HepG2 (cell line): ENCODE data around the gene KIF3A. TPM values are rescaled to one million over a fixed set of nuclear protein-coding genes. Genes with fewer than 3 reads are reported as not detected.

Experiments used
- AGO1 ChIP-seq: fragments of 200-400 bp; formaldehyde crosslinking; IDR thresholded peaks from 2 replicates; pipeline ENCODE4 v1.6.1; 2017; ENCODE audit warnings: mild to moderate bottlenecking, low read depth, low read length, moderate library complexity; ENCODE audit not compliant: poor library complexity, severe bottlenecking
- ARNT ChIP-seq: fragments of 450-650 bp; IDR thresholded peaks from 2 replicates; pipeline ENCODE4 v1.6.1; 2017
- BRD4 ChIP-seq: sonication (generic); formaldehyde crosslinking; IDR thresholded peaks from 2 replicates; pipeline ENCODE4 v1.4.0; 2020; ENCODE audit warnings: missing genetic modification reagents
- CBX1 ChIP-seq: IDR thresholded peaks from one replicate; pipeline ENCODE4 v1.6.1; 2016; ENCODE audit warnings: antibody characterized with exemption, low read depth
- CCDC6 ChIP-seq: sonication (generic); formaldehyde crosslinking; IDR thresholded peaks from 2 replicates; pipeline ENCODE4 v1.8.1; 2022; ENCODE audit warnings: mild to moderate bottlenecking, missing genetic modification reagents, moderate library complexity
- CERS6 ChIP-seq: sonication (generic); formaldehyde crosslinking; IDR thresholded peaks from 2 replicates; pipeline ENCODE4 v1.5.0; 2020; ENCODE audit warnings: missing genetic modification reagents
- ETS1 ChIP-seq: sonication (generic); formaldehyde crosslinking; IDR thresholded peaks from 2 replicates; pipeline ENCODE4 v1.4.0; 2020; ENCODE audit warnings: missing genetic modification reagents
- FOSL2 ChIP-seq: sonication (generic); formaldehyde crosslinking; IDR thresholded peaks from 2 replicates; pipeline ENCODE4 v1.4.0; 2020; ENCODE audit warnings: missing genetic modification reagents
- HNRNPL ChIP-seq: fragments of 200-400 bp; formaldehyde crosslinking; IDR thresholded peaks from 2 replicates; pipeline ENCODE4 v1.6.1; 2017; ENCODE audit warnings: mild to moderate bottlenecking, low read depth, low read length
- MAF1 ChIP-seq: sonication (generic); formaldehyde crosslinking; IDR thresholded peaks from 2 replicates; pipeline ENCODE4 v1.5.0; 2020; ENCODE audit warnings: missing genetic modification reagents, borderline replicate concordance
- MAFK ChIP-seq, 2 experiments: IDR thresholded peaks in 1 of 2; conservative IDR thresholded peaks in 1 of 2; 2 replicates each; pipeline ENCODE4 v1.6.1; 2011; ENCODE audit warnings: improper control_type of control experiment in 2 of 2, low read length in 2 of 2
- MED13 ChIP-seq: sonication (generic); formaldehyde crosslinking; IDR thresholded peaks from 2 replicates; pipeline ENCODE4 v1.5.0; 2020; ENCODE audit warnings: missing genetic modification reagents
- MLXIP ChIP-seq: sonication (generic); formaldehyde crosslinking; IDR thresholded peaks from 2 replicates; pipeline ENCODE4 v1.9.0; 2021; ENCODE audit warnings: missing genetic modification reagents, borderline replicate concordance
- SIN3B ChIP-seq: fragments of 150-350 bp; IDR thresholded peaks from 2 replicates; pipeline ENCODE4 v1.6.1; 2014; ENCODE audit warnings: low read length
- SOX6 ChIP-seq, 2 experiments: fragments of 450-650 bp in 1 of 2; sonication (generic) in 1 of 2; formaldehyde crosslinking in 1 of 2; IDR thresholded peaks; 2 replicates each; pipeline versions ENCODE4 v1.4.0 to v1.6.1; 2017 to 2020; ENCODE audit warnings: antibody characterized with exemption in 1 of 2, mild to moderate bottlenecking in 1 of 2, missing genetic modification reagents in 1 of 2
- SP2 ChIP-seq: sonication (generic); formaldehyde crosslinking; IDR thresholded peaks from 2 replicates; pipeline ENCODE4 v1.5.1; 2020; ENCODE audit warnings: mild to moderate bottlenecking, missing genetic modification reagents
- SPEN ChIP-seq: sonication (generic); formaldehyde crosslinking; IDR thresholded peaks from 2 replicates; pipeline ENCODE4 v1.5.1; 2020; ENCODE audit warnings: low read depth, mild to moderate bottlenecking, missing genetic modification reagents
- SRY ChIP-seq: sonication (generic); formaldehyde crosslinking; IDR thresholded peaks from 2 replicates; pipeline ENCODE4 v1.8.0; 2022; ENCODE audit warnings: mild to moderate bottlenecking, missing genetic modification reagents
- TGIF2 ChIP-seq: IDR thresholded peaks from 2 replicates; pipeline ENCODE4 v1.6.1; 2016; ENCODE audit warnings: control low read depth, missing compliant biosample characterization
- ZFP82 ChIP-seq: sonication (generic); formaldehyde crosslinking; IDR thresholded peaks from 2 replicates; pipeline ENCODE4 v1.5.1; 2020; ENCODE audit warnings: mild to moderate bottlenecking, missing genetic modification reagents, borderline replicate concordance
- ZKSCAN8 ChIP-seq: IDR thresholded peaks from 2 replicates; pipeline ENCODE4 v1.6.1; 2016; ENCODE audit warnings: borderline replicate concordance, missing genetic modification reagents, missing compliant biosample characterization
- ZNF274 ChIP-seq: sonication (generic); formaldehyde crosslinking; IDR thresholded peaks from 2 replicates; pipeline ENCODE4 v1.5.1; 2020; ENCODE audit warnings: mild to moderate bottlenecking, missing genetic modification reagents
- ZNF282 ChIP-seq: fragments of 450-650 bp; IDR thresholded peaks from 2 replicates; pipeline ENCODE4 v1.6.1; 2018; ENCODE audit not compliant: partially characterized antibody
- ZNF460 ChIP-seq: sonication (generic); formaldehyde crosslinking; IDR thresholded peaks from 2 replicates; pipeline ENCODE4 v1.5.1; 2020; ENCODE audit warnings: missing genetic modification reagents, mild to moderate bottlenecking, borderline replicate concordance
- ZNF468 ChIP-seq: sonication (generic); formaldehyde crosslinking; IDR thresholded peaks from 2 replicates; pipeline ENCODE4 v1.8.0; 2022; ENCODE audit warnings: mild to moderate bottlenecking, moderate library complexity, missing genetic modification reagents
- ZNF790 ChIP-seq: sonication (generic); formaldehyde crosslinking; IDR thresholded peaks from 2 replicates; pipeline ENCODE4 v1.8.0; 2022; ENCODE audit warnings: missing genetic modification reagents, mild to moderate bottlenecking, borderline replicate concordance
- ZZZ3 ChIP-seq: sonication (generic); formaldehyde crosslinking; IDR thresholded peaks from 2 replicates; pipeline ENCODE4 v1.4.0; 2020; ENCODE audit warnings: missing genetic modification reagents, mild to moderate bottlenecking, borderline replicate concordance
- polyA plus RNA-seq, 8 experiments: library from polyadenylated mRNA; depleted of rRNA in 3 of 8; stranded (reverse) in 7 of 8; unstranded in 1 of 8; fragments of >200 nt; fragmentation: Illumina TruSeq in 4 of 8; extraction: Trizol in 4 of 8; gene quantifications; 2 replicates each; pipeline versions ENCODE4 v1.2.1 to v1.2.3, GENCODE V29; 2011 to 2016; ENCODE audit warnings: low read depth in 4 of 8, missing spikeins in 1 of 8, mixed read lengths in 1 of 8; ENCODE audit not compliant: insufficient read depth in 1 of 8
- total RNA-seq, 5 experiments: library from RNA; depleted of rRNA; stranded (reverse); fragments of >200 nt; fragmentation: Illumina TruSeq; extraction: Trizol; gene quantifications; 2 replicates each; pipeline ENCODE4 v1.2.3, GENCODE V29; 2016; ENCODE audit warnings: low read depth in 1 of 5

KIF3A gene
- total and polyA plus RNA-seq, 2 of the 13 experiments (the other 11 are each of a cell fraction or from before 2014, with no cell fraction given) = 2.3 to 8.4 TPM

DNA sequence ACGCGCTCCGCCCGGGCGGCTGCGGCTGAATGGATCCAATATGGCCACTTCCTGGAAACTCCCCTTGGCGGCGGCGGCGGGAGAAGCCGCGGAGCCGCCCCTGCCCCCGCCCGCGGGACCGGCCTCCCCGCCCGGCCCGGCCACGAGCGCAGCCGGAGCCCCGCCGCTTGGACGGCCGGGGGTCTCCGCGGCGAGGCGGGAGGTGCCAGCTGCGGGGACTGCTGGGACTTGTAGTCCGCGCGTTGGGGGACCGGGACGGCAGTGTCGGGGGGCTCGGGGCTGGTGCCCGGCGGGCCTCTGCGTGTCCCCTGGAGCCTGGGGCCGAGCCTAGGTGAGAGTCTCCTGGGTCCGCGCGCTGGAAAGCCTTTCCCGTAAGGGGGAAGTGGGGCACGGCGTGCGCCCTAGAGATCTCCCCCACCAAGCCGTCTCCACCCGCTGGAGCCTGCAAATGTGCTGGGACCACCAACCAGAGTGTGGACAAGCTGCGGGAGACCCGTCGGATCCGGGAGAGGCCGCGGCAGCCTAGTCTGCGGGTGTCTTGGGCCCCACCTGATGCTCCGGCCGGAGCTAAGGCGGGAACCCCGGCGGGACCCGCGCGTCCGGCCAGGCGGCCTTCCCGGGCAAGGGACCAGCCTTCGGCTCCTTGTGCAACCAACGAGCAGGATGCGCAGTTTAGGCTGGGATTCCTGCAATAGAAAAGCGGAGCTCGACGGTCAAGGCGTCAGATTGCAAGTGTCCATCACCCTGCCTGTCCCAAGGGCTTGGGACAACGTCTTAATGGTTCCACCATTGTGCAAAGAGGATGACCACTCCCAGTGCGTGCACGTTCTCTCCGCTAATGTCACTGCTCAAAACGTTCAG lies 40.1 kb upstream of the KIF3A start, which contains the start of gene SEPTIN8 (continued):
- no peak for TF ChIP-seq ZNF460 (CRISPR knock-in tag)
- no peak; the same call in 1 of the 2 replicates for TF ChIP-seq ZNF274 (CRISPR knock-in tag)
- TF ChIP-seq ZFP82 (CRISPR knock-in tag) = no peak
- TF ChIP-seq MAF1 (CRISPR knock-in tag) = no peak
- TF ChIP-seq SRY = no peak
- peak; percentile 14; the same call in 1 of the 2 replicates for TF ChIP-seq BRD4
- TF ChIP-seq TGIF2 = no peak
- TF ChIP-seq CERS6 (CRISPR knock-in tag) = no peak
- no peak for TF ChIP-seq MAFK (conservative IDR thresholded peaks at IDR 0.05 in 1 of 2, IDR thresholded peaks at IDR 0.05 in 1 of 2; ENCODE audit: low read length in 2 of 2)
- TF ChIP-seq ARNT = no peak
- no peak for TF ChIP-seq SIN3B
- TF ChIP-seq ZNF790 = no peak
- no peak for TF ChIP-seq SOX6 (IDR thresholded peaks at IDR 0.05)
- no peak; the same call in 1 of the 2 replicates for TF ChIP-seq SOX6 (CRISPR knock-in tag; IDR thresholded peaks at IDR 0.05)
- TF ChIP-seq CCDC6 = no peak
- no peak for TF ChIP-seq ZNF468 (CRISPR knock-in tag)
- no peak for TF ChIP-seq ZZZ3 (CRISPR knock-in tag)
- no peak for TF ChIP-seq ZKSCAN8 (CRISPR knock-in tag)
- TF ChIP-seq ETS1 (CRISPR knock-in tag) = no peak
- peak; percentile 12; the same call in 1 of the 2 replicates for TF ChIP-seq SPEN (CRISPR knock-in tag)
- no peak for TF ChIP-seq AGO1
- no peak for TF ChIP-seq HNRNPL
- 0 out of 2 replicates have a peak, but pooled peaks have one; percentile 22 for TF ChIP-seq MED13 (CRISPR knock-in tag)
- TF ChIP-seq ZNF282 = no peak
- no peak for TF ChIP-seq CBX1
- TF ChIP-seq MLXIP (CRISPR knock-in tag) = no peak
- no peak for TF ChIP-seq FOSL2 (CRISPR knock-in tag)
- TF ChIP-seq SP2 (CRISPR knock-in tag) = no peak
